Measurements from ENCODE around the gene AFF2.

Gene AFF2

GRCh38 chrX:148942754-148943153, 442.3 kb downstream of the AFF2 start:
- TF ChIP-seq CTCF (IDR thresholded peaks at IDR 0.05; ENCODE audit: low read depth, low read length), result no peak

GRCh38 chrX:148947399-148947975, 447.1 kb downstream of the AFF2 start:
- no peak for TF ChIP-seq CTCF (IDR thresholded peaks at IDR 0.05; ENCODE audit: low read depth, low read length)
- no peak for DNase-seq (ENCODE audit: extremely low read depth, low read depth)

More at GRCh38 chrX:148942754-148943153, 442.3 kb downstream of the AFF2 start:
- no peak for DNase-seq (ENCODE audit: extremely low read depth, low read depth)

GRCh38 chrX:148956352-148956751, 455.9 kb downstream of the AFF2 start:
- DNase-seq (ENCODE audit: extremely low read depth, low read depth), result no peak
- no peak for TF ChIP-seq CTCF (IDR thresholded peaks at IDR 0.05; ENCODE audit: low read depth, low read length)

GRCh38 chrX:148958901-148959300, 458.5 kb downstream of the AFF2 start:
- no peak for DNase-seq (ENCODE audit: extremely low read depth, low read depth)
- no peak for TF ChIP-seq CTCF (IDR thresholded peaks at IDR 0.05; ENCODE audit: low read depth, low read length)

GRCh38 chrX:148960060-148960459, 459.6 kb downstream of the AFF2 start:
- no peak for DNase-seq (ENCODE audit: extremely low read depth, low read depth)
- TF ChIP-seq CTCF (IDR thresholded peaks at IDR 0.05; ENCODE audit: low read depth, low read length), result no peak

- DNase-seq (ENCODE audit: extremely low read depth, low read depth), result no peak
- no peak for TF ChIP-seq CTCF (IDR thresholded peaks at IDR 0.05; ENCODE audit: low read depth, low read length)
These were observed 461.6 kb downstream of the AFF2 start for GRCh38 chrX:148961985-148962384.

- no peak for DNase-seq (ENCODE audit: extremely low read depth, low read depth)
- TF ChIP-seq CTCF (IDR thresholded peaks at IDR 0.05; ENCODE audit: low read depth, low read length), result no peak
These were observed 476.4 kb downstream of the AFF2 start for GRCh38 chrX:148976571-148977400.

All from AG09319 (cell line).